Liver (tissue), 9 donors: ENCODE data around the gene PLS1. TPM values are rescaled to one million over a fixed set of nuclear protein-coding genes. Genes with fewer than 3 reads are reported as not detected.
"Not testable (repeated sequence)": the region's sequence is repeated elsewhere in the genome, so short reads cannot be mapped to it uniquely, and the experiment has no call there.

Source experiments
- DNase-seq: peaks from one replicate; pipeline ENCODE4 v3.0.0-alpha.2; 2017; ENCODE audit warnings: low spot score
- H3K27ac ChIP-seq, 2 donors: one replicate each; pipeline ENCODE4 v1.7.0; 2013; ENCODE audit warnings: inconsistent platforms in 2 of 2, low read length in 2 of 2, control low read depth in 1 of 2, low read depth in 1 of 2, mild to moderate bottlenecking in 1 of 2
- H3K27me3 ChIP-seq, 4 donors: one replicate each; pipeline versions ENCODE4 v1.6.1 to v1.7.0; 2013; ENCODE audit warnings: low read length in 3 of 4, inconsistent platforms in 1 of 4, mild to moderate bottlenecking in 1 of 4, moderate library complexity in 1 of 4; ENCODE audit not compliant: control insufficient read depth in 4 of 4, insufficient read depth in 4 of 4
- H3K36me3 ChIP-seq, 4 donors: one replicate each; pipeline versions ENCODE4 v1.6.1 to v1.7.0; 2013; ENCODE audit warnings: low read length in 3 of 4, mild to moderate bottlenecking in 3 of 4, low read depth in 1 of 4, moderate library complexity in 1 of 4; ENCODE audit not compliant: control insufficient read depth in 4 of 4, insufficient read depth in 3 of 4
- H3K4me1 ChIP-seq, 4 donors: one replicate each; pipeline versions ENCODE4 v1.6.1 to v1.7.0; 2013; ENCODE audit warnings: low read length in 3 of 4, mild to moderate bottlenecking in 3 of 4, moderate library complexity in 1 of 4; ENCODE audit not compliant: control insufficient read depth in 4 of 4, insufficient read depth in 4 of 4
- H3K4me3 ChIP-seq, 3 donors: one replicate each; pipeline versions ENCODE4 v1.6.1 to v1.7.0; 2013; ENCODE audit warnings: low read length in 3 of 3, control low read depth in 1 of 3, low read depth in 1 of 3, mild to moderate bottlenecking in 1 of 3
- H3K9ac ChIP-seq, 2 donors: one replicate each; pipeline ENCODE4 v1.7.0; 2013; ENCODE audit warnings: low read length in 2 of 2, mild to moderate bottlenecking in 2 of 2, moderate library complexity in 2 of 2, control low read depth in 1 of 2, low read depth in 1 of 2
- H3K9me3 ChIP-seq, 4 donors: one replicate each; pipeline versions ENCODE4 v1.6.1 to v1.7.0; 2013; ENCODE audit warnings: low read length in 3 of 4; ENCODE audit not compliant: control insufficient read depth in 4 of 4
- FOXA1 ChIP-seq: IDR thresholded peaks from 2 replicates; pipeline ENCODE4 v1.6.1; 2016; ENCODE audit warnings: antibody characterized with exemption
- FOXA2 ChIP-seq: IDR thresholded peaks from 2 replicates; pipeline ENCODE4 v1.6.1; 2016; ENCODE audit warnings: antibody characterized with exemption
- HNF4A ChIP-seq, 2 donors: conservative IDR thresholded peaks; 2 replicates each; pipeline ENCODE4 v1.6.1; 2016; ENCODE audit warnings: antibody characterized with exemption in 2 of 2, mild to moderate bottlenecking in 2 of 2
- HNF4G ChIP-seq: IDR thresholded peaks from 2 replicates; pipeline ENCODE4 v1.6.1; 2016; ENCODE audit warnings: antibody characterized with exemption
- JUND ChIP-seq, 2 donors: IDR thresholded peaks; 2 replicates each; pipeline ENCODE4 v1.6.1; 2016; ENCODE audit warnings: antibody characterized with exemption in 2 of 2
- NR2F2 ChIP-seq: IDR thresholded peaks from 2 replicates; pipeline ENCODE4 v1.6.1; 2016; ENCODE audit warnings: antibody characterized with exemption
- RAD21 ChIP-seq, 2 donors: IDR thresholded peaks; 2 replicates each; pipeline ENCODE4 v1.6.1; 2016; ENCODE audit warnings: antibody characterized with exemption in 2 of 2, mild to moderate bottlenecking in 2 of 2
- SP1 ChIP-seq: IDR thresholded peaks from 2 replicates; pipeline ENCODE4 v1.6.1; 2018; ENCODE audit warnings: antibody characterized with exemption, mild to moderate bottlenecking
- TAF1 ChIP-seq: conservative IDR thresholded peaks from 2 replicates; pipeline ENCODE4 v1.6.1; 2016; ENCODE audit warnings: antibody characterized with exemption, mild to moderate bottlenecking
- WGBS: extraction: QIAGEN DNeasy Blood & Tissue Kit; methylation state at CpG from one replicate; pipeline ENCODE4 v1.1.7; 2013; 5-methylcytosine and 5-hydroxymethylcytosine counted together
- polyA plus RNA-seq, 2 donors: library from polyadenylated mRNA; stranded (reverse) in 1 of 2; unstranded in 1 of 2; fragments of 200-250 nt in 1 of 2; fragments of >200 nt in 1 of 2; fragmentation: Nextera tagmentation in 1 of 2; extraction: Ambion mirVana in 1 of 2; gene quantifications; one replicate each; pipeline versions ENCODE4 v1.2.1 to v1.2.3, GENCODE V29; 2013 to 2015
- total RNA-seq, 2 donors: library from RNA; depleted of rRNA; stranded (reverse); fragments of >200 nt; gene quantifications; one replicate each; pipeline ENCODE4 v1.2.3, GENCODE V29; 2014
- TF ChIP-seq, protein P1 (sequence below): fragments of 150-350 bp; IDR thresholded peaks from 2 replicates; pipeline ENCODE4 v1.5.1; 2017; ENCODE audit warnings: improper control_type of control experiment, low read depth, low read length; ENCODE audit not compliant: missing input control
- TF ChIP-seq, protein P2 (sequence below): IDR thresholded peaks from 2 replicates; pipeline ENCODE4 v1.6.1; 2016; ENCODE audit warnings: antibody characterized with exemption
- TF ChIP-seq, protein P3 (sequence below): IDR thresholded peaks from 2 replicates; pipeline ENCODE4 v1.6.1; 2016; ENCODE audit warnings: antibody characterized with exemption, mild to moderate bottlenecking
- TF ChIP-seq, protein P4 (sequence below): IDR thresholded peaks from 2 replicates; pipeline ENCODE4 v1.6.1; 2016; ENCODE audit warnings: antibody characterized with exemption
- donor health status: healthy.
- donor health status: healthy.
- donor health status: healthy.
- donor health status: healthy.
- donor health status: healthy.

PLS1 gene
- total and polyA plus RNA-seq, 4 donors: 7.2 to 21.9 (median 10.1) TPM

DNA sequence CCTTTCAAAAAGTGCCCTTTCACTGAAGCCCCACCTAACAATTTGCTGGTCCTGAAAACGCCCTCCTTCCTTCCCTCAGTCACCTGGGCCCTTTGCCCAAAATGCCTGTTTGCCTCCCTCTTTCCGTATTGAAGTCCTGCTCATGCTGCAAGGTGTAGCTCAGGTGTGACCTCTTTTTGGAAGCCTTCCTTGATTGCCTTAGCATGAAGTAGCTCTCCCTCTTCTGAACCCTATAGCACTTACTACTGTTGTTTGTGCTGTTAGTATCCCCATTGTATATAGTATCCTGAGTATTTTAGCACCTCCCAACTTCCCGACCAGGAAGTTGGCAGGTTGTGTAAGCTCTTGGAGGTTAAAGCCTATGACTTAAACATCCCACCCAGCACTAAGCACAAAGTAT lies 1.7 kb downstream of the PLS1 start (continued):
- TF ChIP-seq, protein P1, sequence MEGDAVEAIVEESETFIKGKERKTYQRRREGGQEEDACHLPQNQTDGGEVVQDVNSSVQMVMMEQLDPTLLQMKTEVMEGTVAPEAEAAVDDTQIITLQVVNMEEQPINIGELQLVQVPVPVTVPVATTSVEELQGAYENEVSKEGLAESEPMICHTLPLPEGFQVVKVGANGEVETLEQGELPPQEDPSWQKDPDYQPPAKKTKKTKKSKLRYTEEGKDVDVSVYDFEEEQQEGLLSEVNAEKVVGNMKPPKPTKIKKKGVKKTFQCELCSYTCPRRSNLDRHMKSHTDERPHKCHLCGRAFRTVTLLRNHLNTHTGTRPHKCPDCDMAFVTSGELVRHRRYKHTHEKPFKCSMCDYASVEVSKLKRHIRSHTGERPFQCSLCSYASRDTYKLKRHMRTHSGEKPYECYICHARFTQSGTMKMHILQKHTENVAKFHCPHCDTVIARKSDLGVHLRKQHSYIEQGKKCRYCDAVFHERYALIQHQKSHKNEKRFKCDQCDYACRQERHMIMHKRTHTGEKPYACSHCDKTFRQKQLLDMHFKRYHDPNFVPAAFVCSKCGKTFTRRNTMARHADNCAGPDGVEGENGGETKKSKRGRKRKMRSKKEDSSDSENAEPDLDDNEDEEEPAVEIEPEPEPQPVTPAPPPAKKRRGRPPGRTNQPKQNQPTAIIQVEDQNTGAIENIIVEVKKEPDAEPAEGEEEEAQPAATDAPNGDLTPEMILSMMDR: no peak
- no peak for TF ChIP-seq RAD21 (IDR thresholded peaks at IDR 0.05)

DNA sequence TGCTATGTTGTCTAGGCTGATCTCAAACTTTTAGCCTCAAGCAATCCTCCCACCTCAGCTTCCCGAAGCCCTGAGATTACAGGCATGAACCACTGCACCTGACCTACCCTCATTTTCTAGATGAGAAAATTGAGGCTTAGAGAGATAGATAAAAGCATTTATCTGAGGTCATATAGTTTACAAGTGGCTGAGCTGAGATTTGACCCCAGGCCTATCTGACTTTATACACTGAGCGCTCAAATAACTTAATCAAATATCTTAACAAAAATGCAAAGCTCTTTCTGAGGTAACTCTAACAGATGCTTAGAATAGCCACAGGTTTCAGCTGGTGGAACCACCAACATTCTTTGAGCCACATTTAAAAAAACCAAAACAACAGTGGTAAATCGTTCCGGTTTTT lies 5.5 kb downstream of the PLS1 start:
- DNase-seq: no peak
- no peaks in the 10 kb centered on the region for H3K27me3 ChIP-seq
- TF ChIP-seq HNF4G (no peak), HNF4A (conservative IDR thresholded peaks at IDR 0.05) (no peak), FOXA1 (no peak), NR2F2 (no peak), SP1 (no peak), RAD21 (IDR thresholded peaks at IDR 0.05) (no peak), FOXA2 (no peak), JUND (IDR thresholded peaks at IDR 0.05) (no peak), TAF1 (no peak)
- TF ChIP-seq, protein P2, sequence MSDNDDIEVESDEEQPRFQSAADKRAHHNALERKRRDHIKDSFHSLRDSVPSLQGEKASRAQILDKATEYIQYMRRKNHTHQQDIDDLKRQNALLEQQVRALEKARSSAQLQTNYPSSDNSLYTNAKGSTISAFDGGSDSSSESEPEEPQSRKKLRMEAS: no peak
- TF ChIP-seq, protein P3, sequence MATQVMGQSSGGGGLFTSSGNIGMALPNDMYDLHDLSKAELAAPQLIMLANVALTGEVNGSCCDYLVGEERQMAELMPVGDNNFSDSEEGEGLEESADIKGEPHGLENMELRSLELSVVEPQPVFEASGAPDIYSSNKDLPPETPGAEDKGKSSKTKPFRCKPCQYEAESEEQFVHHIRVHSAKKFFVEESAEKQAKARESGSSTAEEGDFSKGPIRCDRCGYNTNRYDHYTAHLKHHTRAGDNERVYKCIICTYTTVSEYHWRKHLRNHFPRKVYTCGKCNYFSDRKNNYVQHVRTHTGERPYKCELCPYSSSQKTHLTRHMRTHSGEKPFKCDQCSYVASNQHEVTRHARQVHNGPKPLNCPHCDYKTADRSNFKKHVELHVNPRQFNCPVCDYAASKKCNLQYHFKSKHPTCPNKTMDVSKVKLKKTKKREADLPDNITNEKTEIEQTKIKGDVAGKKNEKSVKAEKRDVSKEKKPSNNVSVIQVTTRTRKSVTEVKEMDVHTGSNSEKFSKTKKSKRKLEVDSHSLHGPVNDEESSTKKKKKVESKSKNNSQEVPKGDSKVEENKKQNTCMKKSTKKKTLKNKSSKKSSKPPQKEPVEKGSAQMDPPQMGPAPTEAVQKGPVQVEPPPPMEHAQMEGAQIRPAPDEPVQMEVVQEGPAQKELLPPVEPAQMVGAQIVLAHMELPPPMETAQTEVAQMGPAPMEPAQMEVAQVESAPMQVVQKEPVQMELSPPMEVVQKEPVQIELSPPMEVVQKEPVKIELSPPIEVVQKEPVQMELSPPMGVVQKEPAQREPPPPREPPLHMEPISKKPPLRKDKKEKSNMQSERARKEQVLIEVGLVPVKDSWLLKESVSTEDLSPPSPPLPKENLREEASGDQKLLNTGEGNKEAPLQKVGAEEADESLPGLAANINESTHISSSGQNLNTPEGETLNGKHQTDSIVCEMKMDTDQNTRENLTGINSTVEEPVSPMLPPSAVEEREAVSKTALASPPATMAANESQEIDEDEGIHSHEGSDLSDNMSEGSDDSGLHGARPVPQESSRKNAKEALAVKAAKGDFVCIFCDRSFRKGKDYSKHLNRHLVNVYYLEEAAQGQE: no peak
- TF ChIP-seq, protein P4, sequence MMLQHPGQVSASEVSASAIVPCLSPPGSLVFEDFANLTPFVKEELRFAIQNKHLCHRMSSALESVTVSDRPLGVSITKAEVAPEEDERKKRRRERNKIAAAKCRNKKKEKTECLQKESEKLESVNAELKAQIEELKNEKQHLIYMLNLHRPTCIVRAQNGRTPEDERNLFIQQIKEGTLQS: no peak
- H3K9me3 ChIP-seq: no peaks in the 10 kb centered on the region
- 86% methylated on average over 4 of the region's 4 CpGs for WGBS
- H3K9ac ChIP-seq: no peak overlapping the region
- H3K4me1 ChIP-seq: peaks cover 4 to 15% (median 13%) of the 10 kb centered on the region in 4 donors
- H3K4me3 ChIP-seq: no peak overlapping the region
- H3K36me3 ChIP-seq: no peaks in the 10 kb centered on the region
- H3K27ac ChIP-seq: no peak overlapping the region

DNA sequence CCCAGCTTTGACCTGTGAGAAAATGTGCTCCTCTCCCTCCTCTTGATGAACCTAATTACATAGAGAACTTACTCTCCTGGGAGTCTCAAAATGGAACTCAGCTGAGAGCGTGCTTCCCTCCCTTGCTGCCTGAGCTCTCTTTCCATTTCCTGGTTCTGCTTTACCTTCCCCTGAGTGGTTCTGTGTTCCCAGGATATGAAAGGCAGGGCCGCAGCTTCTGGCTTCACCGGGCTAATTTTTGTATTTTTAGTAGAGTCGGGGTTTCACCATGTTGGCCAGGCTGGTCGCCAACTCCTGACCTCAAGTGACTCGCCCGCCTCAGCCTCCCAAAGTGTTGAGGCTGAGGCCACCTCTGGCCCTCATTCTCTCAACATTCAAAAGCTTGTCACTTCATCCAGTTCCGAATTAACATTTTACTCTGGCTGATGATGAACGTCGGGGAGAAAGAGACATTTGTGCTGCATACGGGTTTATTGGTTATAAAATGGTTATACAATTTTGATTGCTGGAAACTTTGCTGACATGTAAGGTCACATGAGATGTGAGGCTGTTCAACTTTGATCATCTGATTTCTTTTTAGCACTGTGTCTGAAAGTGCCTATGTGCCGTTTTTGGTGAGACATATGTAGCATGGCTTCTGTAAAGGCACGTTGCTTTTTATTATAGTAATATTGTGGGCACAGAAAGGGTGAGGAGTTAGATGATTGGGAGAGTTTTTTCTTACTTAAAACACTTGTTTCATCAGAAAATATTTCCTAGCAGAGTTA lies 6.6 kb downstream of the PLS1 start:
- WGBS: 87% methylated on average over 13 of the region's 13 CpGs
- Histone ChIP-seq H3K36me3 (no peaks in the 10 kb centered on the region), H3K4me3 (no peak overlapping the region), H3K9me3 (no peaks in the 10 kb centered on the region), H3K27me3 (no peaks in the 10 kb centered on the region), H3K9ac (no peak overlapping the region), H3K27ac (no peak overlapping the region), H3K4me1 (peaks cover 3 to 4% (median 3%) of the 10 kb centered on the region in 4 donors)
- no peak for DNase-seq
- TF ChIP-seq, protein P4: no peak
- TF ChIP-seq TAF1: no peak
- TF ChIP-seq FOXA1: no peak

DNA sequence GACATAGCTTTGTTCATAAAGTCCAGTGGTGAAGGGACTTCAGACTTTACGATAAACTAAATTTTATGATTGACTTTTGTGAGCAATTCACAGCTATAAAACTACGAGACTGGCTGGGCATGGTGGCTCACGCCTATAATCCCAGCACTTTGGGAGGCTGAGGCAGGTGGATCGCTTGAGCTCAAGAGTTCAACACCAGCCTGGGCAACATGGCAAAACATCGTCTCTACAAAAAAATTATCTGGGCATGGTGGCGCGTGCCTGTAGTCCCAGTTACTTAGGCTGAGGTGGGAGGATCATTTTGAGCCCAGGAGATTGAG lies 7.2 kb downstream of the PLS1 start:
- H3K36me3 ChIP-seq, H3K4me3 ChIP-seq, H3K9me3 ChIP-seq, DNase-seq, H3K9ac ChIP-seq, H3K27ac ChIP-seq, H3K27me3 ChIP-seq, H3K4me1 ChIP-seq: not testable (repeated sequence)
- 87% methylated on average over 7 of the region's 7 CpGs for WGBS
